Gastrocnemius medialis (tissue), 4 donors: ENCODE measurements around the gene REEP1.

ENCODE experiments used
- CTCF ChIP-seq, 5 experiments: fragments of 450-650 bp in 3 of 5; fragments of 200-600 bp in 2 of 5; sonication (generic) in 2 of 5; IDR thresholded peaks in 4 of 5; conservative IDR thresholded peaks in 1 of 5; 1 replicate in 4 of 5; 2 replicates in 1 of 5; pipeline ENCODE4 v1.5.1; 2016 to 2019; ENCODE audit warnings: antibody characterized with exemption in 5 of 5, mild to moderate bottlenecking in 3 of 5, moderate library complexity in 3 of 5
- POLR2A ChIP-seq, 2 donors: fragments of 450-650 bp; IDR thresholded peaks; one replicate each; pipeline ENCODE4 v1.6.1; 2017; ENCODE audit warnings: antibody characterized with exemption in 2 of 2, mild to moderate bottlenecking in 2 of 2, moderate library complexity in 2 of 2

GRCh38 chr2:86352727-86353221 is 15.3 kb upstream of the REEP1 start:
- TF ChIP-seq CTCF (IDR thresholded peaks at IDR 0.05 in 4 of 5, conservative IDR thresholded peaks at IDR 0.05 in 1 of 5), result no peak
- TF ChIP-seq POLR2A (IDR thresholded peaks at IDR 0.05), result no peak
